ENCODE data around the gene PDE5A. TPM values are rescaled to one million over a fixed set of nuclear protein-coding genes. Genes with fewer than 3 reads are reported as not detected.

PDE5A gene
- polyA plus RNA-seq, 2 of the 4 experiments (the other 2 are of a cell fraction) = 0.27 to 1.0 TPM

DNA sequence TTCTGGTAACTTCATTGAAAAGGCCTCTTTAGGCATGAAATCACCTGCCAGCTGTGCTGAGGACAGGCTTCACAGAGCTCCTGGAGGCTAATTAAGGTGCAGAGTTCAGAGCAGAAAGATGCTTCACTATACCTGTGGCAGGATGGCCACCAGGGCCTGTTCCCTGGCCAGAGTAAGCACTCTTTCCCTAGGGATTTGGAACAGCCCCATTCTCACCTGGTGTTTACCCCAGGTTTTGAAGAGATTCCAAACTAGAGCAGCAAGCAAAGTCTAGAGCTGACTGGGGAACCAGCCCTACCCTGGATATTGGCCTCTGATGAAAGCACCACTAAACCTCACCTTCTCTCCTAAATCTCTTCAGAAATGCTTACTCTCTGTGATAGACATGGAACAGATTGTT lies 148.8 kb downstream of the PDE5A start (continued):
- TF ChIP-seq GATA3 (IDR thresholded peaks at IDR 0.05; ENCODE audit: borderline replicate concordance) (no peak), RCOR1 (IDR thresholded peaks at IDR 0.05; ENCODE audit: low read depth, low read length) (no peak)
- TF ChIP-seq, protein P1, sequence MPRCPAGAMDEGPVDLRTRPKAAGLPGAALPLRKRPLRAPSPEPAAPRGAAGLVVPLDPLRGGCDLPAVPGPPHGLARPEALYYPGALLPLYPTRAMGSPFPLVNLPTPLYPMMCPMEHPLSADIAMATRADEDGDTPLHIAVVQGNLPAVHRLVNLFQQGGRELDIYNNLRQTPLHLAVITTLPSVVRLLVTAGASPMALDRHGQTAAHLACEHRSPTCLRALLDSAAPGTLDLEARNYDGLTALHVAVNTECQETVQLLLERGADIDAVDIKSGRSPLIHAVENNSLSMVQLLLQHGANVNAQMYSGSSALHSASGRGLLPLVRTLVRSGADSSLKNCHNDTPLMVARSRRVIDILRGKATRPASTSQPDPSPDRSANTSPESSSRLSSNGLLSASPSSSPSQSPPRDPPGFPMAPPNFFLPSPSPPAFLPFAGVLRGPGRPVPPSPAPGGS (IDR thresholded peaks at IDR 0.05) = no peak

DNA sequence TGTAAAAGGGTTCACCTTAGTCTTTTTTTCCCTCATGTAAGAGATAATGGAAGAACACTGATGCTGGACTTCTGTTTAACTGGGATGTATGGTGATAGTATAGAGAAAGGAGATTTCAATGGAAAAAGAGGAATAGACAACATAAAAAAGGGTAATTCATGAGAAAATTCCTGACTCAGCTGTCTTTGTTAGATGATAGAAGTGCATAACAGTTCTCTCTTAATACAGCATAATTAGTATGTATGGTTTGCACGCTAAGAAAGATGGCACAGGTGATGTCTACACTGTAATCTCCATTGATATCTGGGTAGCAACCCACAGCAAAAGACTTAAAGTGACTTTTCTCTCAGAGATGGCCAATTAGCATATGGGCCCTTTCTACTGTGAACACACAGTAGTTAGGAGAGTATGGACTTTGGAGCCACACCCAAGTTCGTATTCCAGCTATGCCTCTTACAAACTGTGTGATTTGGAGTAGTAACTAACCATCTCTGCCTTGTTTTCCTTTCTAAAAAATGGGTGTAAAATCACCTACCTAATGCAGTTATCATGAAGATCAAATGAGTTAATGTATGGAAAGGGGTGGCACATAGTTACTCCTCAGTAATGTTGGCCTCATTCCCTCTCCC lies 149.3 kb downstream of the PDE5A start:
- no peak for DNase-seq (ENCODE audit: low read depth in 1 of 2, low spot score in 1 of 2)
- no peak for FAIRE-seq

DNA sequence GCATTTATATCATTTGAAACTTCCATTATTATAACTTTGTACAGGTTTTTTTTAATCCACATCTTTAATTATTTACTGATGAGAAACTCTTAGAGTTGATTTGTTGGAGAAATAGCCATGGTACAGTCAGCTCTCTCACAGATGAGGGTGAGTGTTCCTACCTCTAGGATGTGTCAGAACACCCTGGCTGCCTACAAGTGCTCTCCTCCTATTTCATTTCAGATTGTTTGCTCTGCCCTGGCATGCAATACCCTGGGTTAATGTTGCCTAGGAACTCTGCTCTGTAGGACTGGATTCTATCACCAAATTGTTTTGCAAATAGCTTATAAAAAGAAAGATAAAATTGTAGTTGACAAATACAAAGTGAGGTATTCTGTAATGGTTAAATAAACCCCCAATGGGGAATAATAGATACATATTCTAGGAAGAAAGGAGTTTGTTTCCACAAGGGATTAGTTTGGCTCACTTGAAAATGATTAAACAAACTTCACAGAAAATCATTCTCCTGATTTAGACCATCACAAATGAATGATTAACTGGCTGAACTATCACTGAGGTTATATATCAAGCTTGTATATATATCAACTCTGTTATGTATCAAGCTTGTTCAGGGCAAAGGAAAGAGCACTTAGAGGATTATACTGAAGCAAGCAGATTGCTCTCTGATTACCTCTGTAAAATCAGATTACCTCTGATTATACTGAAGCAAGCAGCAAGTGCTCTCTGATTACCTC lies 150.0 kb downstream of the PDE5A start:
- ChIA-PET CTCF (no interaction called here), POLR2A (no interaction called here)
- peak in 1 of 2 experiments; percentile 44 for DNase-seq (ENCODE audit: low read depth in 1 of 2, low spot score in 1 of 2)
- TF ChIP-seq EHMT2 (IDR thresholded peaks at IDR 0.05; ENCODE audit: low read depth) (no peak), SMC3 (IDR thresholded peaks at IDR 0.05) (no peak), CEBPB (IDR thresholded peaks at IDR 0.05) (no peak), ZC3H11A (IDR thresholded peaks at IDR 0.05) (no peak), ZNF302 (CRISPR knock-in tag; IDR thresholded peaks at IDR 0.05) (no peak), MAFK (IDR thresholded peaks at IDR 0.05; ENCODE audit: partially characterized antibody) (no peak), EHF (CRISPR knock-in tag; IDR thresholded peaks at IDR 0.05) (no peak), RNF2 (IDR thresholded peaks at IDR 0.05; ENCODE audit: borderline replicate concordance, low read depth) (no peak), HEYL (CRISPR knock-in tag; IDR thresholded peaks at IDR 0.05) (no peak), POLR2AphosphoS2 (conservative IDR thresholded peaks at IDR 0.05; ENCODE audit: low read length) (no peak)
- Histone ChIP-seq H3K4me3 (no peak overlapping the region), H3K27ac (no peak overlapping the region), H3K4me2 (no peak overlapping the region), H3K9me3 (0 out of 3 replicates have a peak, but pooled peaks cover under 1% of the 10 kb centered on the region), H3K4me1 (0 out of 3 replicates have a peak, but pooled peaks cover 4% of the 10 kb centered on the region)
- FAIRE-seq = no peak
- ATAC-seq = peak; percentile 54 to 61; a peak in 3 of 6 replicates

More for the DNA sequence above, 149.3 kb downstream of the PDE5A start:
- peaks cover 6% of the 10 kb centered on the region; the same call in 1 of the 3 replicates for H3K9me3 ChIP-seq
- H3K27ac ChIP-seq = no peak overlapping the region
- peak; percentile 46 for TF ChIP-seq MAFK (IDR thresholded peaks at IDR 0.05; ENCODE audit: partially characterized antibody)
- TF ChIP-seq, protein P2, sequence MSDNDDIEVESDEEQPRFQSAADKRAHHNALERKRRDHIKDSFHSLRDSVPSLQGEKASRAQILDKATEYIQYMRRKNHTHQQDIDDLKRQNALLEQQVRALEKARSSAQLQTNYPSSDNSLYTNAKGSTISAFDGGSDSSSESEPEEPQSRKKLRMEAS (IDR thresholded peaks at IDR 0.05) = no peak
- 0 out of 3 replicates have a peak, but pooled peaks cover 4% of the 10 kb centered on the region for H3K4me1 ChIP-seq
- ATAC-seq = no peak
- H3K4me3 ChIP-seq = no peak overlapping the region
- CTCF ChIA-PET = no interaction called here
- WGBS (ENCODE audit: missing lambda C conversion rate) = 84% methylated on average over 2 of the region's 2 CpGs
- no peak overlapping the region for H3K4me2 ChIP-seq
- POLR2A ChIA-PET = no interaction called here

DNA sequence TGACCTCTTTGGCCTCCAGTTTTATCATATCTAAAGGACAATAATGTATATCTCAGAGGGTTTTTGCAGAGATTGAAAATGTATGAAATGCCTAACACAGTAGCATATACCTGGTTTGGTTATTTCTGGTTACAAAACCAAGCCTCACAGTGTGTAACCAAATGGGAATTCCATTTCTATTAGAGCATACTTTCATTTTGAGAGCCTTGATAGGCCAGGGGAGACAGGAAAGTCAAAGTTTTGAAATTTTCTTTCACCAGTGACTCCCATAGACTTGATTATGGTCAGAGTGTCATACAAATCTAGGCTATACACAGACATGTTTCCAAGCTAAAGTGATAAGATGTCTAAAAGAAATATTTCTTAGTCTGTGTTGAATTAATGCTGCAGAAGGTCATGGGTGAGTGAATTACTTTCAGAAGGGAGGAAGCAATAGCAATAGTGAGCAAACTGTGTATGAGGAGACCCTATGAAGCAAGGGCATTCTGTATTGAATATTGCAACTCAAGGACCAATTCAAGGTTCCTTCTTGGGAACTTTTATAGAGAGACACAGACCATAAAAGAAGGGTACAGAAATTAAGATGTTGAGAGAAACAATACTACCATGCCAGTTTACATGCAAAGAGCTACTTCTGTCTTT lies 151.1 kb downstream of the PDE5A start:
- H3K4me2 ChIP-seq = no peak overlapping the region
- DNase-seq (ENCODE audit: low read depth in 1 of 2, low spot score in 1 of 2) (no peak), FAIRE-seq (no peak), ATAC-seq (no peak)
- no peak overlapping the region for H3K4me3 ChIP-seq
- H3K4me1 ChIP-seq = 0 out of 3 replicates have a peak, but pooled peaks cover 4% of the 10 kb centered on the region
- no peaks in the 10 kb centered on the region for H3K9me3 ChIP-seq
- ChIA-PET CTCF (no interaction called here), POLR2A (interaction anchor here (1.1 kb wide), 1 partner anchor 24 kb away, joined by 4 read pairs; no protein-coding TSS in a partner anchor)
- no peak overlapping the region for H3K27ac ChIP-seq
- TF ChIP-seq RNF2 (IDR thresholded peaks at IDR 0.05; ENCODE audit: borderline replicate concordance, low read depth) (no peak), CHD4 (IDR thresholded peaks at IDR 0.05; ENCODE audit: borderline replicate concordance) (no peak), ZNF302 (CRISPR knock-in tag; IDR thresholded peaks at IDR 0.05) (no peak), EP300 (IDR thresholded peaks at IDR 0.05) (no peak), BHLHE40 (IDR thresholded peaks at IDR 0.05; ENCODE audit: low read depth, low read length) (no peak), NFE2L2 (conservative IDR thresholded peaks at IDR 0.05; ENCODE audit: low read length) (no peak), RARB (CRISPR knock-in tag; IDR thresholded peaks at IDR 0.05) (no peak), CHD2 (IDR thresholded peaks at IDR 0.05; ENCODE audit: low read length, partially characterized antibody) (no peak), RFX5 (IDR thresholded peaks at IDR 0.05) (no peak), EHMT2 (IDR thresholded peaks at IDR 0.05; ENCODE audit: low read depth) (no peak), SMC3 (IDR thresholded peaks at IDR 0.05) (no peak)
- TF ChIP-seq, protein P3, sequence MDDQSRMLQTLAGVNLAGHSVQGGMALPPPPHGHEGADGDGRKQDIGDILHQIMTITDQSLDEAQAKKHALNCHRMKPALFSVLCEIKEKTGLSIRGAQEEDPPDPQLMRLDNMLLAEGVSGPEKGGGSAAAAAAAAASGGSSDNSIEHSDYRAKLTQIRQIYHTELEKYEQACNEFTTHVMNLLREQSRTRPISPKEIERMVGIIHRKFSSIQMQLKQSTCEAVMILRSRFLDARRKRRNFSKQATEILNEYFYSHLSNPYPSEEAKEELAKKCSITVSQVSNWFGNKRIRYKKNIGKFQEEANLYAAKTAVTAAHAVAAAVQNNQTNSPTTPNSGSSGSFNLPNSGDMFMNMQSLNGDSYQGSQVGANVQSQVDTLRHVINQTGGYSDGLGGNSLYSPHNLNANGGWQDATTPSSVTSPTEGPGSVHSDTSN (IDR thresholded peaks at IDR 0.05) = no peak
- TF ChIP-seq, protein P2 (IDR thresholded peaks at IDR 0.05) = no peak
- TF ChIP-seq, protein P4, sequence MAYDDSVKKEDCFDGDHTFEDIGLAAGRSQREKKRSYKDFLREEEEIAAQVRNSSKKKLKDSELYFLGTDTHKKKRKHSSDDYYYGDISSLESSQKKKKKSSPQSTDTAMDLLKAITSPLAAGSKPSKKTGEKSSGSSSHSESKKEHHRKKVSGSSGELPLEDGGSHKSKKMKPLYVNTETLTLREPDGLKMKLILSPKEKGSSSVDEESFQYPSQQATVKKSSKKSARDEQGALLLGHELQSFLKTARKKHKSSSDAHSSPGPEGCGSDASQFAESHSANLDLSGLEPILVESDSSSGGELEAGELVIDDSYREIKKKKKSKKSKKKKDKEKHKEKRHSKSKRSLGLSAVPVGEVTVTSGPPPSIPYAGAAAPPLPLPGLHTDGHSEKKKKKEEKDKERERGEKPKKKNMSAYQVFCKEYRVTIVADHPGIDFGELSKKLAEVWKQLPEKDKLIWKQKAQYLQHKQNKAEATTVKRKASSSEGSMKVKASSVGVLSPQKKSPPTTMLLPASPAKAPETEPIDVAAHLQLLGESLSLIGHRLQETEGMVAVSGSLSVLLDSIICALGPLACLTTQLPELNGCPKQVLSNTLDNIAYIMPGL (CRISPR knock-in tag; IDR thresholded peaks at IDR 0.05; ENCODE audit: borderline replicate concordance) = no peak
- TF ChIP-seq, protein P5, sequence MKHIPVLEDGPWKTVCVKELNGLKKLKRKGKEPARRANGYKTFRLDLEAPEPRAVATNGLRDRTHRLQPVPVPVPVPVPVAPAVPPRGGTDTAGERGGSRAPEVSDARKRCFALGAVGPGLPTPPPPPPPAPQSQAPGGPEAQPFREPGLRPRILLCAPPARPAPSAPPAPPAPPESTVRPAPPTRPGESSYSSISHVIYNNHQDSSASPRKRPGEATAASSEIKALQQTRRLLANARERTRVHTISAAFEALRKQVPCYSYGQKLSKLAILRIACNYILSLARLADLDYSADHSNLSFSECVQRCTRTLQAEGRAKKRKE (CRISPR knock-in tag; IDR thresholded peaks at IDR 0.05; ENCODE audit: low read depth) = no peak

Data from A549 (cell line).